Transverse colon (tissue), 4 donors: ENCODE results near the gene SUSD6. TPM values are rescaled to one million over a fixed set of nuclear protein-coding genes. Genes with fewer than 3 reads are reported as not detected.

Experiments used
- DNase-seq: peaks from one replicate; pipeline ENCODE4 v3.0.0-alpha.2; 2019
- H3K27ac ChIP-seq, 4 donors: fragments of 200-600 bp; sonication (generic); 2 replicates each; pipeline ENCODE4 v1.5.1; 2016 to 2018; ENCODE audit warnings: inconsistent platforms in 4 of 4
- H3K27me3 ChIP-seq: fragments of 200-600 bp; sonication (generic); 2 replicates; pipeline ENCODE4 v1.5.1; 2017; ENCODE audit warnings: inconsistent platforms
- H3K36me3 ChIP-seq, 4 donors: fragments of 200-600 bp; sonication (generic); 2 replicates each; pipeline ENCODE4 v1.5.1; 2017 to 2019; ENCODE audit warnings: inconsistent platforms in 4 of 4
- H3K4me1 ChIP-seq, 4 donors: fragments of 200-600 bp; sonication (generic); 2 replicates each; pipeline ENCODE4 v1.5.1; 2017 to 2020; ENCODE audit warnings: inconsistent platforms in 4 of 4
- H3K4me3 ChIP-seq, 4 donors: fragments of 200-600 bp; sonication (generic); 1 replicate in 1 of 4; 2 replicates in 3 of 4; pipeline versions ENCODE4 v1.5.1 to v1.6.1; 2017 to 2019; ENCODE audit warnings: inconsistent platforms in 4 of 4
- H3K9me3 ChIP-seq, 2 donors: fragments of 200-600 bp; sonication (generic); 2 replicates each; pipeline ENCODE4 v1.5.1; 2017 to 2019; ENCODE audit warnings: inconsistent platforms in 2 of 2
- EP300 ChIP-seq: sonication (generic); formaldehyde crosslinking; IDR thresholded peaks from one replicate; pipeline ENCODE4 v1.6.1; 2017; ENCODE audit warnings: antibody characterized with exemption, low read depth
- POLR2A ChIP-seq: fragments of 450-650 bp; IDR thresholded peaks from one replicate; pipeline ENCODE4 v1.6.1; 2016; ENCODE audit warnings: antibody characterized with exemption, mild to moderate bottlenecking, moderate library complexity
- POLR2AphosphoS5 ChIP-seq, 3 donors: sonication (generic); formaldehyde crosslinking; IDR thresholded peaks; one replicate each; pipeline ENCODE4 v1.6.1; 2016; ENCODE audit warnings: antibody characterized with exemption in 3 of 3
- WGBS, 2 donors: methylation state at CpG; one replicate each; pipeline ENCODE4 v1.1.5; 2018; ENCODE audit warnings: low coverage in 1 of 2; 5-methylcytosine and 5-hydroxymethylcytosine counted together
- in situ Hi-C, 4 donors: fragments of 200-750 bp; cut with MboI; loops; one replicate each; pipeline versions ENCODE4 v1.15.0 to v1.15.1; 2017; ENCODE audit warnings: low sequenced_read_pairs in 3 of 4, low pct_ligation_motif_present in 1 of 4, low pct_unique_long_range_greater_than_20kb in 1 of 4
- intact Hi-C: fragments of 100-400 bp; cut with DNase I; formaldehyde crosslinking; loops from one replicate; pipeline ENCODE4 v1.15.1; 2023; ENCODE audit warnings: low total_unique reads
- total RNA-seq, 4 donors: library from RNA; depleted of rRNA; stranded (reverse); fragments of >200 nt; gene quantifications; one replicate each; pipeline ENCODE4 v1.1.0, GENCODE V29; 2016
- TF ChIP-seq, protein P1 (sequence below), 5 experiments: fragments of 200-600 bp in 3 of 5; fragments of 450-650 bp in 2 of 5; sonication (generic) in 3 of 5; IDR thresholded peaks; 1 replicate in 2 of 5; 2 replicates in 3 of 5; pipeline ENCODE4 v1.5.1; 2016 to 2017; ENCODE audit warnings: antibody characterized with exemption in 5 of 5, inconsistent platforms in 3 of 5, mild to moderate bottlenecking in 2 of 5, moderate library complexity in 1 of 5

Gene SUSD6
- total RNA-seq, 4 donors from 2014 or later = 29.1 to 159 (median 95.0) TPM

DNA sequence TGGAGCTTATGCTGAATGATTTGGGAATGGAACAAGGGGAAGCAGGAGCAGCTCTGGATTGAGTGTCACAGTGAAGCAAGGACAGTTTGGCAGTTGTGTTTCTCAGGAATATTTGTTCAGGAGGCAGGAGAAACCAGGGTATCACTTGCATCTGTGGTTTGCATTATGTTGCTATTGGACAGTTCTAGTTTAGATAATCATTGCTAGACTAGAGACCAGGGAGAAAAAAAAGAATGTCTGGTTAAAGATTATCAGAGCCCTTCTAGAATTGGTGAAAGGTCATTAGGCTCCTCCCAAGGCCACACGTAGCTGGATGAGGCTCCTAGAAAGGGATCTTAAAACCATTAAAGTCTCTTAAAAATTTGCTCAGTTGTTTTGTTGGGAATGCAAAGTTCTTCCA, 138.6 kb downstream of the SUSD6 start:
- intact Hi-C loops = no loop called here
- Histone ChIP-seq H3K27me3 (no peaks in the 10 kb centered on the region), H3K9me3 (no peaks in the 10 kb centered on the region), H3K27ac (peak overlapping the region; percentile 69 to 83 (median 77)), H3K36me3 (no peaks in the 10 kb centered on the region), H3K4me1 (peaks cover 0 to 20% (median 9%) of the 10 kb centered on the region in 4 donors), H3K4me3 (no peak overlapping the region)
- WGBS, 2 donors = 60% methylated on average over 1 of the region's 1 CpG; no CpG with 5 or more reads in 1 of the 2 donors
- DNase-seq = peak; percentile 22
- in situ Hi-C loops = no loop called here
- TF ChIP-seq POLR2A = no peak
- TF ChIP-seq POLR2AphosphoS5 (IDR thresholded peaks at IDR 0.05) = no peak
- TF ChIP-seq, protein P1, sequence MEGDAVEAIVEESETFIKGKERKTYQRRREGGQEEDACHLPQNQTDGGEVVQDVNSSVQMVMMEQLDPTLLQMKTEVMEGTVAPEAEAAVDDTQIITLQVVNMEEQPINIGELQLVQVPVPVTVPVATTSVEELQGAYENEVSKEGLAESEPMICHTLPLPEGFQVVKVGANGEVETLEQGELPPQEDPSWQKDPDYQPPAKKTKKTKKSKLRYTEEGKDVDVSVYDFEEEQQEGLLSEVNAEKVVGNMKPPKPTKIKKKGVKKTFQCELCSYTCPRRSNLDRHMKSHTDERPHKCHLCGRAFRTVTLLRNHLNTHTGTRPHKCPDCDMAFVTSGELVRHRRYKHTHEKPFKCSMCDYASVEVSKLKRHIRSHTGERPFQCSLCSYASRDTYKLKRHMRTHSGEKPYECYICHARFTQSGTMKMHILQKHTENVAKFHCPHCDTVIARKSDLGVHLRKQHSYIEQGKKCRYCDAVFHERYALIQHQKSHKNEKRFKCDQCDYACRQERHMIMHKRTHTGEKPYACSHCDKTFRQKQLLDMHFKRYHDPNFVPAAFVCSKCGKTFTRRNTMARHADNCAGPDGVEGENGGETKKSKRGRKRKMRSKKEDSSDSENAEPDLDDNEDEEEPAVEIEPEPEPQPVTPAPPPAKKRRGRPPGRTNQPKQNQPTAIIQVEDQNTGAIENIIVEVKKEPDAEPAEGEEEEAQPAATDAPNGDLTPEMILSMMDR (IDR thresholded peaks at IDR 0.05) = no peak
- no peak for TF ChIP-seq EP300

DNA sequence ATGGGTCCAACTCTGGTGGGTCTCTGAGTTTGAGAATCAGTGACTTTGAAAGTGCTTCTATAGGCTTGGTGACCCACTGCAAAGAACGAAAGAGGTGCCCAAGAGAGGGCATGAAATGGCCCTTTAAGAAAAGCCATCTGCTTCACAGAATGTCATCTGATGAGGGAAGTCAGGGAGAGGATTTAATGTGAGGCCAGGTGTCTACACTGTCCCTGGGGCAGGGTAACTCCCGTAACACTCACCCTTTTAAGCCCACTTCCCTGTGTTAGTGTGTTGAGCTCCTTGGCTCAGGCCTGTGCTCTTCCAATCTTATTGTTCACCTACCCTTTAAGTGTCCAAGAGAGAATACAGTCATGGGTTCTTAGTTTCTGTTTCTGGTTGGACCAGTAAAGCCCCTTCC, 139.1 kb downstream of the SUSD6 start:
- Histone ChIP-seq H3K27me3 (no peaks in the 10 kb centered on the region), H3K36me3 (no peaks in the 10 kb centered on the region), H3K4me1 (peaks cover 0 to 22% (median 12%) of the 10 kb centered on the region in 4 donors), H3K9me3 (no peaks in the 10 kb centered on the region), H3K4me3 (no peak overlapping the region), H3K27ac (peak overlapping the region; percentile 69 to 83 (median 77))
- intact Hi-C loops (no loop called here), in situ Hi-C loops (no loop called here)
- no peak for DNase-seq
- TF ChIP-seq POLR2A = no peak
- TF ChIP-seq EP300 = no peak
- TF ChIP-seq, protein P1 (IDR thresholded peaks at IDR 0.05) = no peak
- no peak for TF ChIP-seq POLR2AphosphoS5 (IDR thresholded peaks at IDR 0.05)
- 80 to 81% methylated on average over 2 of the region's 2 CpGs for WGBS, 2 donors

DNA sequence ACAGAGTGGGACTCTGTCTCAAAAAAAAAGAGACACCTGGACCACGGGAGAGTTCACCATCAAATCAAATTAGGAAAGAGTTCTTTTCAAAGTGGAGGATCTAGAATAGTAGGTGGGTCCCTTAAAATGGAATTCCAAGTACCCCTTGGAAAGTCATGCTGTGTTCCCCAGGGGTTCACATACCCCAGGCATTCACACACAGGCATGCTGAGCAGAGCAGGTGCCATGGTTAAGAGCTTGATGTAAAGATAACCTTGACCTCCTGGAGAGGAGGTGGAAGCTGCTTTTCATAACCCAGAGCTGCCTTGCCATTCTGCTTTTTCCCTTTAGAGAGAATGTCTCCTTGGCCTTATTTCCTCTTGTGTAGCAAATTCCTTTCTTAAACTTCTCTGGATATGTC, 141.4 kb downstream of the SUSD6 start:
- Histone ChIP-seq H3K27ac (no peak overlapping the region), H3K4me1 (peaks cover 0 to 31% (median 21%) of the 10 kb centered on the region in 4 donors), H3K9me3 (no peaks in the 10 kb centered on the region), H3K4me3 (no peak overlapping the region), H3K27me3 (no peaks in the 10 kb centered on the region), H3K36me3 (no peaks in the 10 kb centered on the region)
- TF ChIP-seq POLR2A = no peak
- TF ChIP-seq EP300 = no peak
- no peak for TF ChIP-seq POLR2AphosphoS5 (IDR thresholded peaks at IDR 0.05)
- TF ChIP-seq, protein P1 (IDR thresholded peaks at IDR 0.05) = no peak
- DNase-seq = no peak
- in situ Hi-C loops (no loop called here), intact Hi-C loops (no loop called here)
- 33 to 71% methylated on average over 1 of the region's 1 CpG for WGBS, 2 donors

DNA sequence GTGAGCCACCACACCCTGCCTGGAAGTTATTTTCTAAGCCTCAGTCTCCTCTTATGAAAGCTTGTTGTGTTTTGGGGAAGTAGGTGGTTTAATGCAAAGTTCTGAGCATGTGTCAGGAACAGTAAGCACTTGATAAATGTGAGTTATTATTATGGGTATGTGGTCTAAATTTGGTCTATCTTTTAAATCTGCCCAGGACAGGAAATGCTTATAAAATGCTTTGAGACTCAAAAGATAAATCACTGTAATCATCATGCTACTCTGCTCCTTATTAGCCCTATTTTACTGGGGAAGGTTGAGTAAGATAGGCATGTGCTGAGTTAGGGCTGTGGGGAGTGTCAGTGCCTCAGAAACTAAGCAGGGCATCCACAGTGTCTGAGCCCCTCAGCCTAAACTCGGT, 142.5 kb downstream of the SUSD6 start:
- in situ Hi-C loops = no loop called here
- 88 to 100% methylated on average over 1 of the region's 1 CpG for WGBS, 2 donors
- no peaks in the 10 kb centered on the region for H3K27me3 ChIP-seq
- intact Hi-C loops = no loop called here
- peaks cover 0 to 31% (median 21%) of the 10 kb centered on the region in 4 donors for H3K4me1 ChIP-seq
- no peak for TF ChIP-seq POLR2AphosphoS5 (IDR thresholded peaks at IDR 0.05)
- TF ChIP-seq, protein P1 (IDR thresholded peaks at IDR 0.05) = no peak
- no peak for TF ChIP-seq POLR2A
- TF ChIP-seq EP300 = no peak
- H3K9me3 ChIP-seq = no peaks in the 10 kb centered on the region
- H3K36me3 ChIP-seq = no peaks in the 10 kb centered on the region
- no peak for DNase-seq
- H3K27ac ChIP-seq = no peak overlapping the region
- H3K4me3 ChIP-seq = no peak overlapping the region
